ENCODE measurements around the gene TMBIM4. TPM values are rescaled to one million over a fixed set of nuclear protein-coding genes. Genes with fewer than 3 reads are reported as not detected.

The TMBIM4 gene
- total RNA-seq, 1 experiment from 2014 or later = 51.1 TPM

GRCh38 chr12:66113471-66113870, 56.3 kb downstream of the TMBIM4 start:
- DNase-seq (ENCODE audit: low read depth, low spot score) (no peak), ATAC-seq (no peak)
- H2AFZ ChIP-seq (ENCODE audit: low read depth, low read length, poor library complexity, severe bottlenecking) = no peak overlapping the region
- no peaks in the 10 kb centered on the region for H3K9me3 ChIP-seq (ENCODE audit: control insufficient read depth in 1 of 2, insufficient read depth in 1 of 2, low read depth in 1 of 2, low read length in 2 of 2)
- no peak overlapping the region for H3K4me3 ChIP-seq (replicated peaks in 1 of 2; ENCODE audit: low read depth in 1 of 2, low read length in 2 of 2)
- ChIA-PET POLR2A (no interaction called here), CTCF (interaction anchor here (0.6 kb wide), 1 partner anchor 15 kb away, joined by 3 read pairs; no protein-coding TSS in a partner anchor), RAD21 (ENCODE audit: low non-redundant PET in 1 of 2, low total read pairs in 2 of 2, uncharacterized antibody in 2 of 2, unreplicated experiment in 2 of 2) (no interaction called here)
- H3K9me2 ChIP-seq (ENCODE audit: insufficient read depth) = no peaks in the 10 kb centered on the region
- intact Hi-C loops (cut with micrococcal nuclease) = no loop called here
- H4K20me1 ChIP-seq (ENCODE audit: insufficient read depth) = no peaks in the 10 kb centered on the region
- no peaks in the 10 kb centered on the region for H3K27me3 ChIP-seq (ENCODE audit: insufficient read depth, low read length)
- H3K4me1 ChIP-seq (ENCODE audit: control insufficient read depth in 1 of 2, insufficient read depth in 2 of 2, low read length in 2 of 2) = no peaks in the 10 kb centered on the region
- H3K27ac ChIP-seq (ENCODE audit: low read depth, low read length) = no peak overlapping the region
- H3K9ac ChIP-seq (ENCODE audit: low read length) = no peak overlapping the region
- no peaks in the 10 kb centered on the region for H3K36me3 ChIP-seq (ENCODE audit: control insufficient read depth in 1 of 2, insufficient read depth in 2 of 2, low read length in 2 of 2)
- no peak overlapping the region for H3K4me2 ChIP-seq (ENCODE audit: low read length)
- no TSS peak for BruUV-seq (replicated peaks)
- H3K79me2 ChIP-seq (ENCODE audit: insufficient read depth, low read length) = no peaks in the 10 kb centered on the region
- no peak for TF ChIP-seq ZFX (IDR thresholded peaks at IDR 0.05)
- no peak for TF ChIP-seq CEBPB (IDR thresholded peaks at IDR 0.05; ENCODE audit: low read depth)
- TF ChIP-seq EZH2 (IDR thresholded peaks at IDR 0.05) = no peak
- no peak for TF ChIP-seq TCF7L2 (IDR thresholded peaks at IDR 0.05; ENCODE audit: borderline replicate concordance, extremely low read depth, insufficient read depth, insufficient read length)
- TF ChIP-seq MAX (IDR thresholded peaks at IDR 0.05) = no peak
- no peak for TF ChIP-seq RAD21 (IDR thresholded peaks at IDR 0.05; ENCODE audit: low read depth)
- TF ChIP-seq JUND (IDR thresholded peaks at IDR 0.05) = no peak
- TF ChIP-seq POLR2AphosphoS5 (IDR thresholded peaks at IDR 0.05; ENCODE audit: low read depth, low read length) = no peak
- no peak for TF ChIP-seq SP1 (IDR thresholded peaks at IDR 0.05; ENCODE audit: low read depth)
- TF ChIP-seq FOSL1 (IDR thresholded peaks at IDR 0.05; ENCODE audit: low read depth) = no peak
- no peak for TF ChIP-seq SRF (IDR thresholded peaks at IDR 0.05; ENCODE audit: low read depth)
- no peak for TF ChIP-seq POLR2A (IDR thresholded peaks at IDR 0.05; ENCODE audit: borderline replicate concordance, extremely low read depth, insufficient read depth, insufficient read length)
- no peak for TF ChIP-seq EGR1 (IDR thresholded peaks at IDR 0.05; ENCODE audit: low read depth)
- TF ChIP-seq ZBTB33 (IDR thresholded peaks at IDR 0.05; ENCODE audit: extremely low read depth, insufficient replicate concordance, low read length) = no peak
- no peak for TF ChIP-seq CBX3 (IDR thresholded peaks at IDR 0.05; ENCODE audit: low read depth)
- TF ChIP-seq ZNF274 (IDR thresholded peaks at IDR 0.05; ENCODE audit: low read depth, low read length) = no peak
- no peak for TF ChIP-seq ATF3 (IDR thresholded peaks at IDR 0.05)
- no peak for TF ChIP-seq ELF1 (IDR thresholded peaks at IDR 0.05; ENCODE audit: borderline replicate concordance, low read depth)
